Stimulated activated CD4-positive, alpha-beta T cell treated with anti-CD3 and anti-CD28 coated beads, Interleukin-15, amount 100 ng/mL, for 48 hours (primary cell): Measurements from ENCODE around the gene CRYGD.
"Not testable (repeated sequence)": the region's sequence is repeated elsewhere in the genome, so short reads cannot be mapped to it uniquely, and the experiment has no call there.

Source experiments
- DNase-seq, 2 donors: peaks; one replicate each; pipeline ENCODE4 v3.0.0-alpha.2; 2020; ENCODE audit warnings: low read depth in 2 of 2

The CRYGD gene

GRCh38 chr2:208124013-208124715 lies at the start of gene CRYGD:
TSS of gene CRYGD (minus strand) at chr2:208124524. CDS start at chr2:208124473, 51 bp downstream.
- not testable (repeated sequence) for DNase-seq

- DNase-seq = no peak
Measured at GRCh38 chr2:208172125-208172524, 47.8 kb upstream of the CRYGD start.

GRCh38 chr2:208164951-208165755 lies 40.8 kb upstream of the CRYGD start:
- no peak for DNase-seq

- DNase-seq = no peak
Measured at GRCh38 chr2:208163489-208163888, 39.2 kb upstream of the CRYGD start, which contains the start of gene CRYGA. TSS of gene CRYGA (minus strand) at chr2:208163589. CDS start at chr2:208163556, 33 bp downstream.

GRCh38 chr2:208156439-208156838 lies 32.1 kb upstream of the CRYGD start:
- DNase-seq = no peak

GRCh38 chr2:208153156-208153555 lies 28.8 kb upstream of the CRYGD start:
- DNase-seq = no peak

- DNase-seq = no peak
Measured at GRCh38 chr2:208150956-208151355, 26.6 kb upstream of the CRYGD start.

GRCh38 chr2:208150094-208150493 lies 25.8 kb upstream of the CRYGD start:
- DNase-seq = no peak

GRCh38 chr2:208148803-208149202 lies 24.5 kb upstream of the CRYGD start:
- DNase-seq = no peak

GRCh38 chr2:208147759-208148158 lies 23.4 kb upstream of the CRYGD start:
- DNase-seq = no peak

- no peak for DNase-seq
Measured at GRCh38 chr2:208147008-208147407, 22.7 kb upstream of the CRYGD start.

GRCh38 chr2:208146006-208146405 lies 21.7 kb upstream of the CRYGD start, which contains the start of gene CRYGB:
TSS of gene CRYGB (minus strand) at chr2:208146158. CDS start at chr2:208146120, 38 bp downstream.
- no peak for DNase-seq

GRCh38 chr2:208142925-208143799 lies 18.8 kb upstream of the CRYGD start:
- DNase-seq = no peak

- DNase-seq = no peak
Measured at GRCh38 chr2:208142240-208142924, 18.1 kb upstream of the CRYGD start.

GRCh38 chr2:208139447-208139846 lies 15.1 kb upstream of the CRYGD start:
- DNase-seq = no peak

GRCh38 chr2:208138334-208138733 lies 14.0 kb upstream of the CRYGD start:
- DNase-seq = not testable (repeated sequence)

- DNase-seq = no peak
Measured at GRCh38 chr2:208136716-208137094, 12.4 kb upstream of the CRYGD start.

GRCh38 chr2:208135794-208136715 lies 11.7 kb upstream of the CRYGD start:
- no peak for DNase-seq

GRCh38 chr2:208134928-208135586 lies 10.7 kb upstream of the CRYGD start:
- DNase-seq = no peak

- no peak for DNase-seq
Measured at GRCh38 chr2:208130712-208131110, 6.4 kb upstream of the CRYGD start.
